GM19468 (cell line): ENCODE measurements around the gene NFATC3.

Experiments used
- ATAC-seq: cut with Tn5 transposase; IDR thresholded peaks from one replicate; pipeline ENCODE4 v1.9.1; 2021; ENCODE audit warnings: mild to moderate bottlenecking, moderate library complexity, moderate number of reproducible peaks; ENCODE audit not compliant: unreplicated experiment; ENCODE audit errors: extremely low read depth

Gene NFATC3

DNA sequence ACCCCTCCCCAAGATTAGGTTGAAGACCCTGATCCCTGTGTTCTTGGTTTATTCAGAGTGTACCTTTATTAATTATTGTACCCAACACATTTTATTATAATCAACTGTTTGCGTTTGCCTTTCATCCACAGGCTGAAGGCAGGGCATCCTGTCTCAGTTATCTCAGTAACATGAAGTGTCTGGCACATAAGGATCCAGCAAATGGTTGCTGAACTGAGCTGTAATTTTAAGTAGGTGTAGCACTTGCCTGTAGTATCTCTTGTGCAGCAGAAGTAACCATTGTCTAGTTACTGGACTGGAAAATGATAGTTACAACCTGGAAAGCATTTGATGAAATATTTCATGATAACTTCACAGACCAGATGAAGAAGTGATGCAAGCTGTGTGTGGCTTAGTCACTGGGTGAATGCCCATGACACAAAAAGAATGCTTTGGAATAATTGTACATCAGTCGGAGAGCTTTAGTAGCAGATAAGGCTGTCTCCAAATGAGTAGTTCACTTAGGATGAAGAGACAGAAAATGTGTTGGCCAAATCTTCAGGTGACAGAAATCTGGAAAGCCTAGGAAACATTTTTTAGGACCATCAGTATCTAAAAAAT, 94.1 kb downstream of the NFATC3 start:
- no peak for ATAC-seq

DNA sequence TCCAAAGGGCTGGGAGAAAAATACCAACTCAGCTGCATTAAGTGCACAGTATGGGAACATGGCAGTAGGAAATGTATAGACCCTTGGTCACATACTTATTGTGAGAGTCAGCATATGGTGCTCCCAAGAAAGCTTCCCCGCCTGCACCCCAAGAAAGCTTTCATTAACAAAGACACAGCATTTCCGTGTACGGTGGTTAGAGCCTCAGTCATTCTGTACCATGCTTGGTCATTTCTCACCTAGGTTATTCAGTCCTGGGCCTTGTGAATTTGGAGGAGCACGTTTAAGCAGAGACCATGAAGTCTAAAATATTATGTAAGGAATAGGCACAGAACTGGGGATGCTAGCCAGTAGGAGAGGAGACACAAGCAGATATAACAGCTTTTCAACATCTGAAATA, 94.7 kb downstream of the NFATC3 start:
- ATAC-seq = no peak

DNA sequence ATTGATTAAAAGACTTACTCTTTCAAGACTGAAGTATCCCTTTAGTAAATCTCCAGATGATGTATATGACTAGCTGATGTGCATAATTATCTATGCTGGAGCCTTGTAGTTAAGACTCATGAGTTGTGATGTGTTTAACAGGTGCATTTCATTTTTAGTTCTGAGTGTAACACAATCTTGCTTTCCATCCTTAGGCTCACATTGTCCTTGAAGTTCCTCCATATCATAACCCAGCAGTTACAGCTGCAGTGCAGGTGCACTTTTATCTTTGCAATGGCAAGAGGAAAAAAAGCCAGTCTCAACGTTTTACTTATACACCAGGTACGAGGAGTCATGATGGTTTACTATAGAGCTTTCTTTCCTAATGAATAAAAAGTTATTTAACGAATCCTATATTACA, 97.9 kb downstream of the NFATC3 start:
- ATAC-seq = no peak

DNA sequence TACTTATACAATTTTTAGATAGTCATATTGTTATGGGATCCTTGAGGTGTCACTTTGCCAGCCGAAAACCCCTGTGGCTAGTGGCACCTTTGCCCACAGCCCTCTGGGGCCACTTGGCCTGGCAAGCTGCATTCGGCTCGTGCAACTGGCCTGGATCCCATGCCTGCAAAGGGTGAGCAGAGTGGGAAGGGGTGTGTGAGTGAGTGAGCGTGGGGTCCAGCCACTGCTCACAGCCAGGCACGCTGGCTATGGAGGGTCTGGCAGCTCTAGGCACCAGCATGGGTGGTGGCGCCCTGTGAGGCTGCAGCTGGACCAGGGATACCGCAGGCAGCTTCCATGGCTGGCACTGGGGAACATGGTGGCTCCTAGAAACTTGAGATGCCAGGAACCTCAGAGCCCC, 101.7 kb downstream of the NFATC3 start:
- no peak for ATAC-seq

DNA sequence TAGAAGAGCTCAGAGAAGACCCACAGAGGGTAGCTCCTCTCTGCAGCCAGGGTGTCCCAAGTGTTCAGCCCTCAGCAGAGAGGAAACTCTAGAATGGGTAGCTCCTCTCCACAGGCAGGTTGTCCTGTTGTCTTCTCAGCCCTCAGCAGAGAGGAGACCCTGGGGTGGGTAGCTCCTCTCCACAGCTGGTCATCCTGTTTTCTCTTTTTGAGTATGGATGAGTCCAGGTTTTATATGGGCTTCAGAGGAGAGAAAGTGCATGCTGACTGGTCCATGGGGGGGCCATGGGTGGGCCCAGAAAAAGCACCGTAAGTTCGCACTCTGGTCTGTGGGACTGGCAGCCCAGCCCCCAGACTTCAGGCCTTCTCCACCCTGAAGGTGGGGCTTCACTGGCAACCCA, 102.3 kb downstream of the NFATC3 start:
- no peak for ATAC-seq

DNA sequence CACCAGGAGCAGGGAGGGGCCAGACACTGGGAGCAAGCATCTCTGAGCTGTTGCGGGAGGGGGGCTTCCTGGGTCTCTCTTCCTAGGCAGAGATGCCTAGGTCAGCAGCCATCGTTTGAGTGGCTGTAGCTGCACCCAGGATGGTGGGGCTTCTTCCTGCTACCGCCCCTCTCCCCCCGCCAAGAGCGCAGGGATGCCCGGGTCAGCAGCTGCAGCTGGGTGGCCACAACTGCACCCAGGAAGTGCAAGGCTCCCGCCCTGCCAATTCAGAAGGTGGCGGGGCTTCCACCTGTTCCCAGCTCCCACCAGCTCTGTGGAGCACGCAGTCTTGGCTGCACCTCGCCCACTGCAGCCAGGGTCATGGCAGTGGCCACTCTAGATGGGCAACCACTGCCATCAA, 103.0 kb downstream of the NFATC3 start:
- no peak for ATAC-seq

DNA sequence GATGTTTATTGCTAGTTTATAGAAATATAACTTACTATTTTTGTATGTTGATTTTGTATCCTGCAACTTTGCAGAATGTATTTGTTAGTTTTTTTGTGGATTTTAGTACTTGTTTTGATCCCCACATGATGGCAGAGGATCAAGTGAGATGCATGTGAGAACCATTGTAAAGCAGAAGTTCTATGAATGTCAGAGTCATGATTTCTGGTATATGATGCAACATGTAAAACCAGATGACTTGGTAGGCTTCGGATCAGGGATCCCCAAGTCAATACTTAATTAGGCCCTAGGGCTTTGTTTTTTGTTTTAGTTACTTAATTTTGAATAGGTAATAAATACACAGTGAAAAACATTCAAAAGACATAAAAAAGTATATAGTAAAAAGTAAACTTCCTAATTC, 104.9 kb downstream of the NFATC3 start:
- ATAC-seq = no peak

DNA sequence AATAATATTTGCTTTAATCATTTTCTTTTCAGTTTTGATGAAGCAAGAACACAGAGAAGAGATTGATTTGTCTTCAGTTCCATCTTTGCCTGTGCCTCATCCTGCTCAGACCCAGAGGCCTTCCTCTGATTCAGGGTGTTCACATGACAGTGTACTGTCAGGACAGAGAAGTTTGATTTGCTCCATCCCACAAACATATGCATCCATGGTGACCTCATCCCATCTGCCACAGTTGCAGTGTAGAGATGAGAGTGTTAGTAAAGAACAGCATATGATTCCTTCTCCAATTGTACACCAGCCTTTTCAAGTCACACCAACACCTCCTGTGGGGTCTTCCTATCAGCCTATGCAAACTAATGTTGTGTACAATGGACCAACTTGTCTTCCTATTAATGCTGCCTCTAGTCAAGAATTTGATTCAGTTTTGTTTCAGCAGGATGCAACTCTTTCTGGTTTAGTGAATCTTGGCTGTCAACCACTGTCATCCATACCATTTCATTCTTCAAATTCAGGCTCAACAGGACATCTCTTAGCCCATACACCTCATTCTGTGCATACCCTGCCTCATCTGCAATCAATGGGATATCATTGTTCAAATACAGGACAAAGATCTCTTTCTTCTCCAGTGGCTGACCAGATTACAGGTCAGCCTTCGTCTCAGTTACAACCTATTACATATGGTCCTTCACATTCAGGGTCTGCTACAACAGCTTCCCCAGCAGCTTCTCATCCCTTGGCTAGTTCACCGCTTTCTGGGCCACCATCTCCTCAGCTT, 105.8 kb downstream of the NFATC3 start:
- ATAC-seq = no peak

DNA sequence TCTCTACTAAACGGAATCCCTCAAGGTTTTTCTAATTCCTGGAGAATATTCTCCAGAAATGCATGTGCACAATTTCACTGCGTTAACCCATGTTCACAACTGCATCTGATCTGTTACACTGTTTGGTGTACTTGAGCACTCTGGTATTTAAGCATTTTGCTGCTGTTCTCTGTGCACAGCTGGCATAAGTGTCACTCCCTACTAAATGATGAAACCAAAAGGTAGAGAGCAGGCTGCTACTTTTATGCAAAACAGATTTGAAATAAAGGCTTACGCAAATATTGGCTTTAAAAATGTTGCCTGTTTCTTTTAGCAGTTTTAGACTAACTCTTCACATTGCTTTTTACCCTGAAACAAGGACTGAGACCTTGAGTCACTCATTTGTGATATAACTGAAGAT, 109.1 kb downstream of the NFATC3 start:
- ATAC-seq = no peak

DNA sequence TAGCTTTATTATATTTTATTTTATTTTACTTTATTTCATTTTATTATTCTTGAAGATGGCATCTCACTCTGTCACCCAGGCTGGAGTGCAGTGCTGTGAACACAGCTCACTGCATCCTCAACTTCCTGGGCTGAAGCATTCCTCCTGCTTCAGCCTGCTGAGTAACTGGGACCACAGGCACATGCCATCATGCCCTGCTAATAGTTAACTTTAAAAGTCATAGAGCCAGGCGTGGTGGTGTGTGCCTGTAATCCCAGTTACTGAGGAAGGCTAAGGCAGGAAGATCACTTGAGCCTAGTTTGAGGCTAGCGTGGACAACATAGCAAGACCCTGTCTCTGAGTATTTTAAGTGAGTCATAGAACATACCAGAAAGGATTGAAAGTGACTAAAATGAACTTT, 112.1 kb downstream of the NFATC3 start:
- ATAC-seq = no peak

DNA sequence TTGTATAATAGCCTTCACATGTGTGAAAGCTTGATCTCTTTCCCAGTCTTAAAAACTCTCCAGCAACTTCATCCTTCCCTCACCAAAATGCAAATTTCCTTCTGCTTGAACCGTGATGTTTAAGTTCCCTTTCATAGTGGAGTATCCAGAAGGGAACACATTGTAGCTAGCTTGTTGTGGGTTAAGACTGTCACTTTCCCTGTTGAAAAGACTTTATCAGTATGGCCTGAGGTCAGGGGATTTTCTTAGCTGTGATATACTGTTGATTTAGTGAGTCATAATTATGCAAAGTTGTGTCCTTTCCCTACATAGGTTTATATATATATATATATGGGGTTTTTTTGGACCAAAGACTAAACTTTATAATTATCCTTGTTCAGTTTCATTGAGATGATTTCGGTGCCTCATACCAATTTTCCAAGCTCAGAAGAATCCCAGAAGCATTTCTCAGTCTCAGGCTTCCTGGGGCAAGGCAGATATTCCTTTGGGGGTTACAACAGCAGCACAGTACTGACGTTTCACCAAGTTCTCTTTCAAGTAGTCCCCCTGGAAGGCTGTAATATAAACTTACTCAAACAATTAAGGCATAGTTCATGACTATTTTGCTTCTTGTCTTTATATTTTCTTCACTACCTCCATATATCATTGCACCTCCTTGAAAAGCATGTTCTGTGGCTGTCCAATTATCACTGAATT, 115.1 kb downstream of the NFATC3 start:
- ATAC-seq = no peak

DNA sequence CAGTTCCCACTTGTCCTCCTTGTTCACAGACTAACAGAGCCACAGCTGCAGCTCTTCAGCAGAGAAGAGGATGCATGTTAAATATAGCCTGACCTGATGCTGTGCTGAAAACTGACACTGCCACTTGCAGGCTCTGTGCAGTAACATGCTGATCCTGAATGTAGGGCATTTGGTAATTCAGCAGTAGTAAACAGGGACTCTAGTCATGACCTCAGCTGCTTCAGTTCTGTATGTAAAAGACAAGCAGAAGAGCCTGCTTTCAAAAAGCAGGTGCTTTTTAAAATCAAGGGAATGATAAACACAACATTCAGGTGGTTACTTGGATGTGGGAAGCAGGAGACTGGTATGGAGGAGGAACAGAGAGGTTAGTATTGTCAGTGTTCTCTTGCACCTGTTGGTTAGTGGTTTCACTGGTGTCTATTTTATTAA, 116.9 kb downstream of the NFATC3 start:
- no peak for ATAC-seq

DNA sequence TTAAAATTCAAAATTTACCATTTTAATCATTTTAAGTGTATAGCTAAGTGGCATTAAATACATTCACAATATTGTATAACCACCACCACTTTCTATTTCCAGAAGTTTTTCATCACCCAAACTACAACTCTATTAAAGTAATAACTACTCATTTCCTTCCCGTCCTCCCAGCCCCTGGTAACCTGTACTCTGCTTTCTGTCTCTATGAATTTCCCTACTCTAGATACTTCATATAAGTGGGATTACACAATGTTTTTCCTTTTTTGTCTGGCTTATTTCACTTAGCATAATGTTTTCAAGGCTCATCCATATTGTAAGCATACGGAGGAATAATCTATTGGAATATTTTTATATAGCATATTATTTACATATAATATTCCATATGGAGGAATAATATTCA, 121.1 kb downstream of the NFATC3 start:
- ATAC-seq = no peak

DNA sequence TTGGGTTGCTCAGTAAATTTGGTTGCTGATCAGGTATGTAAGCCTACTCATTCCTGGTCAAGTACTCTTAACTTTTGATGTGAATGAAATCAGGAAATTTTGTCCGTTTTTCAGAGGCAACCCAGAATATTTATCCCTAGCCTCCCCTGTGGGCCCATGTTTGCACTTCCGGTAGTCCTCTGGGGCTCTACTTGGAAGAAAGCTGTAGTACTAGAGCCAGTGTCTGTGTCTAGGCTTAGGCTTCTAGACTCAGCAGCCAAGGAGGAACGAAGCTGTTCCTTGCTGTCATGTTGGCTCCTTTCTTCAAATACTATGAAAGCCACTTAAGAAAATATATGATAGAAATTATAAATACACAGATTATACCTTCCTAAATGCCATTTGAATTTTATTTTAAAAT, 129.6 kb downstream of the NFATC3 start:
- ATAC-seq = no peak

DNA sequence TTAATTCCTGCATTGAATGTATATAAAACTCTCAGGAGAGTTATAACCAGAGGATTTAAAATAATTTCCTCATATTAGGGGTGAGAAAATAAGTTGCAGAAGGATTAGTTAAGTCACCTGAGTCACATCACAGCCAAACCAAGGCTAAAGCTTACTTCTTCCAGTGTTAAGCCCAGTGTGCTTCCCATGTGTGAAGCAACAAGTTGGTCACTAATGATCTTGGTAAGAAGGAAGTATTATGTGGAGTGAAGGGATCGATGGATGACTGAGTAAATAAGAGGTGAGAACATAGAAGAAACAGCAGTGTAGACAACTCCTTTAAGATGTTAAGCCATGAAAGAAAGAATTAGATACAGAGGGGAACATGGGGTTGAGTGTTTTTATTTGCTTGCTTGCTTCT, 130.1 kb downstream of the NFATC3 start:
- no peak for ATAC-seq

DNA sequence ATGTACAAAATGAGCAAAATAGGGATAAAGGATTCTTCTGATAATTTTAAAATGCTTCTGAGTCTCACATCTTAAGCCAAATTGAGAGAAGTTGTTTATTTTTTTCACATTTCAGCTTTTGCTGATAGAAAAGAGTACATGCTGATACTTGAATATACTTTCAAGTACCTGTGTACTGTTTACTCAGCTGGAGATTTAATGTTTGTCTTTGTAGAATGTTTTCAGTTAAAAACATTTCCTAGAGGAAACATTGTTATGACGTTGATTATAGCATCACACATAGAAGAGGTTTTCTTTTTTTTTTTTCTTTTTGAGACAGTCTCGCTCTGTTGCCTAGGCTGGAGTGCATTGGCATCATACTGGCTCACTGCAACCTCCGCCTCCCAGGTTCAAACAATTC, 131.1 kb downstream of the NFATC3 start:
- ATAC-seq = no peak

DNA sequence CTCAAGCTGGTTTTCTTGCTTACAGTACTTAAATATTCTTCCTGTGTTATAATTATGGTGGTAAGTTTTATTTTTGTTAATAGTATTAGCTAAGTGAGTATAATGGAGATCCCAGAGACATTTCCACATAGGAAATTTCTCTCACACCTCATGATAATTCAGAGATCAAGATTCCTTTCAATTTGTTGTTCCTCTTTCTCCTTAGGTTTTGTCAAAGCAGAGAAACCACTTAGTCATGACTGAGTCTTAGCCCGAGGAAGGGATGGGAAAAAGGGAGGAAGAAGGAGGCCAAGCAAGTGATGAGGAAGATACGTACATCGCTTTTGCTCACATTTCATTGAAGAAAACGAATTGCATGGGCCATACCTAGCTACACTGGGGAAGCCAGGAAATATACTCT, 132.3 kb downstream of the NFATC3 start:
- no peak for ATAC-seq

DNA sequence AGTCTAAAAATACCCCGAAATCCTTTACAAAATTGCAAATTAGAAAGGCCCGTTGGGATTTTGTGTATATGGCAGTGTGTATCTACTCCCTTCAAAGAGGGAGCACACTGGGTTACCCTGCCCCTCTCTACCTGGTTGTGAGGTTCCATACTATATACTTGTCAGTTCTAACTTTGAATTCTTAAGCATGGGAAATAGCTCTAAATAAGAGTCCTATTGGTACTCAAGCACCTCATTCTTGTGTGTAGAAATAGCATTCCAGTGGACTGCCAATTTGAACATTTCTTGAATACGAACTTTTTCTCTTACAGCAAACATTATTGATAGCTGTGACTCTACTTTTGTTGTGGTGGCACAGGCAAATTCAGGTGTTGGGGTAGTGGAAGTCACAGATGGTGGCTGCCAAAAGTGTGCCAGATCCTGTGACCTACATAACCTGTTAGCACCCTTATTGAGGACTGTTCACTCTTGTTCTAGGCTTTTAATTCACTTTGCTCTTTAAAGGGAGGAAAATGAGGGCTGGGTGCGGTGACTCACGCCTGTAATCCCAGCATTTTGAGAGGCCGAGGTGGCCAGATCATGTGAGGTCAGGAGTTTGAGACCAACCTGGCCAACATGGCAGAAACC, 134.7 kb downstream of the NFATC3 start:
- no peak for ATAC-seq

DNA sequence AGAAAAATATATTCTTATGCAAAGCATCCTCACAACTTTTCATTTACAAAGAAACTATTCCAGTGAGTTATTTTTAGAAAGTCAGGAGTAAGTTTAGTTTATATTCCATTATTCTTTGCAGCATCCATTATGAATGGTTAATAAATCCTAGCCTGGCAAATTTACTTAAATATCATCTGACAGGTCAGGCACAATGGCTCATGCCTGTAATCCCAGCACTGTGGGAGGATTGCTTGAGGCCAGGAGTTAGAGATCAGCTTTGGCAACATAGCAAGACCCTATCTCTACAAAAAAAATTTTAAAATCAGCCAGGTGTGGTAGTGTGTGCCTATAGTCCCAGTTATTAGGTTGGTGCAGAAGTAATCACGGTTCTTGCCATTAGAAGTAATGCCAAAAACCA, 137.9 kb downstream of the NFATC3 start:
- no peak for ATAC-seq

DNA sequence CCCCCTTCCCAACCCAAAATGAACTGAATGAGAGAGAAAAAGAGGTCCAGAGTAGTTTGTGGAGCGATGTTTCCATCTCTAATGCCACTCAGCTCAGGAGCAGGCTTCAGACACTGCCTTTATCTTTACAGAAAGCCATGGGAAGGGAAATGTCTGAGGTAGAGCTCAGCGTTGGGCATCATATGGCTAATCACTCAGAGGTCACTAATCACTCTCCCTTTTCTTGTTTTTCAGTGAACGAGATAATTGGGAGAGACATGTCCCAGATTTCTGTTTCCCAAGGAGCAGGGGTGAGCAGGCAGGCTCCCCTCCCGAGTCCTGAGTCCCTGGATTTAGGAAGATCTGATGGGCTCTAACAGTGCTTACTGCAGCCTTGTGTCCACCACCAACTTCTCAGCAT, 140.9 kb downstream of the NFATC3 start:
- no peak for ATAC-seq

DNA sequence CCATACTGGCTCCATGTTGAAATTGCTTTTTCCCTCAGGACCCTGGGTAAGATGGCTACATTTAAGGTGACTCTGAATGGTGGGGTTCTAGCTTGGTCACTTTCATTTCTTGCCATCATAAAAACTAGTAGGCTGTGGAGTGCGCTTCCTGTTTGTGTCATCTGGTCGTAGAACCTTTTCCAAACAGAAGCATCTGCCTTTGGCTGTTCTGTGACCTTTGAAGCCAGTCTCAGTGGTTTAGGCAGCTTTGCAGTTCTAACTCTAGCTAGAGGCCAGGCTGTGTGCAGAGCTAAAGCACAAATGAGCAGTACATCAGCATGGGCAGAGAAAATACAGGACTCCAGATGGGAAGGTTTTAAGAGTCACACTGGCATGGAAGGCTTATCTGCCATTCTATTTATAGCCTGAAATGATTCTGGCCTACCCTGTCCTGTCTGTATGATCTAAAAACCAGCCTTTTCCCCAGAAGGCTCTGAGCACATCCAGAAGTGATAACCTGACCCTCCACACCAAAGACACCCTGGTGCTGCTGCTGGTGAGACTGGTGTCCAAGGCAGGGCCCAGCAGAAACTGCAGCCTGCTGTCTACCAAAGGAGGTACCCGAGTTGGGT, 142.1 kb downstream of the NFATC3 start:
- ATAC-seq = no peak
